ENCODE measurements around the gene UBE3B. TPM values are rescaled to one million over a fixed set of nuclear protein-coding genes. Genes with fewer than 3 reads are reported as not detected.
"Not testable (repeated sequence)": the region's sequence is repeated elsewhere in the genome, so short reads cannot be mapped to it uniquely, and the experiment has no call there.

Gene UBE3B
- 10 to 100 TPM; 24.8 to 39.3 (median 35.2) TPM for polyA plus RNA-seq (ENCODE audit: insufficient read length in 4 of 4)

- DNase-seq (ENCODE audit: low read depth in 4 of 4, low spot score in 2 of 4) = peak; percentile 79 to 92 (median 85)
These were observed at the start of gene UBE3B, which contains the start of gene KCTD10 for GRCh38 chr12:109477185-109477962. Gene UBE3B (plus strand): TSS chr12:109477634. CDS start chr12:109483552, 5,918 bp downstream. Gene KCTD10 (minus strand): TSS chr12:109477300. CDS start chr12:109477262, 38 bp downstream.

GRCh38 chr12:109428037-109428629 lies 49.3 kb upstream of the UBE3B start:
- peak in 3 of 4 donors; percentile 46 to 66 (median 56) for DNase-seq (ENCODE audit: low read depth in 4 of 4, low spot score in 2 of 4)

GRCh38 chr12:109428804-109429203 lies 48.6 kb upstream of the UBE3B start:
- DNase-seq (ENCODE audit: low read depth in 4 of 4, low spot score in 2 of 4) = not testable (repeated sequence)

- DNase-seq (ENCODE audit: low read depth in 4 of 4, low spot score in 2 of 4) = no peak
These were observed 47.2 kb upstream of the UBE3B start for GRCh38 chr12:109430244-109430643.

GRCh38 chr12:109432431-109432830 lies 45.0 kb upstream of the UBE3B start:
- DNase-seq (ENCODE audit: low read depth in 4 of 4, low spot score in 2 of 4) = no peak

- peak; percentile 29 to 71 (median 52) for DNase-seq (ENCODE audit: low read depth in 4 of 4, low spot score in 2 of 4)
These were observed 44.6 kb upstream of the UBE3B start for GRCh38 chr12:109432842-109433304.

- DNase-seq (ENCODE audit: low read depth in 4 of 4, low spot score in 2 of 4) = no peak
These were observed 43.8 kb upstream of the UBE3B start for GRCh38 chr12:109433618-109434017.

- no peak for DNase-seq (ENCODE audit: low read depth in 4 of 4, low spot score in 2 of 4)
These were observed 42.9 kb upstream of the UBE3B start for GRCh38 chr12:109434582-109434981.

GRCh38 chr12:109435428-109436187 lies 41.8 kb upstream of the UBE3B start:
- DNase-seq (ENCODE audit: low read depth in 4 of 4, low spot score in 2 of 4) = no peak

GRCh38 chr12:109436188-109436560 lies 41.3 kb upstream of the UBE3B start:
- no peak for DNase-seq (ENCODE audit: low read depth in 4 of 4, low spot score in 2 of 4)

- no peak for DNase-seq (ENCODE audit: low read depth in 4 of 4, low spot score in 2 of 4)
These were observed 38.3 kb upstream of the UBE3B start for GRCh38 chr12:109439181-109439580.

GRCh38 chr12:109439951-109440350 lies 37.5 kb upstream of the UBE3B start:
- DNase-seq (ENCODE audit: low read depth in 4 of 4, low spot score in 2 of 4) = not testable (repeated sequence)

- no peak for DNase-seq (ENCODE audit: low read depth in 4 of 4, low spot score in 2 of 4)
These were observed 36.5 kb upstream of the UBE3B start for GRCh38 chr12:109440851-109441490.

GRCh38 chr12:109443794-109444193 lies 33.6 kb upstream of the UBE3B start:
- no peak for DNase-seq (ENCODE audit: low read depth in 4 of 4, low spot score in 2 of 4)

GRCh38 chr12:109444259-109444658 lies 33.2 kb upstream of the UBE3B start:
- DNase-seq (ENCODE audit: low read depth in 4 of 4, low spot score in 2 of 4) = no peak

GRCh38 chr12:109445191-109445609 lies 32.2 kb upstream of the UBE3B start:
- DNase-seq (ENCODE audit: low read depth in 4 of 4, low spot score in 2 of 4) = no peak

- DNase-seq (ENCODE audit: low read depth in 4 of 4, low spot score in 2 of 4) = no peak
These were observed 30.6 kb upstream of the UBE3B start for GRCh38 chr12:109446869-109447268.

GRCh38 chr12:109447482-109447881 lies 30.0 kb upstream of the UBE3B start:
- DNase-seq (ENCODE audit: low read depth in 4 of 4, low spot score in 2 of 4) = no peak

GRCh38 chr12:109448272-109448671 lies 29.2 kb upstream of the UBE3B start:
- no peak for DNase-seq (ENCODE audit: low read depth in 4 of 4, low spot score in 2 of 4)

GRCh38 chr12:109448707-109449390 lies 28.6 kb upstream of the UBE3B start:
- DNase-seq (ENCODE audit: low read depth in 4 of 4, low spot score in 2 of 4) = no peak

Data from left renal cortex interstitium (tissue), 4 donors.